NCI-H1436 (cell line): ENCODE data around the gene RMC1.
"Not testable (repeated sequence)": the region's sequence is repeated elsewhere in the genome, so short reads cannot be mapped to it uniquely, and the experiment has no call there.

ENCODE experiments used
- DNase-seq: peaks from one replicate; lab custom pipeline; 2025; lab: John Stamatoyannopoulos, UW

Gene RMC1

DNA sequence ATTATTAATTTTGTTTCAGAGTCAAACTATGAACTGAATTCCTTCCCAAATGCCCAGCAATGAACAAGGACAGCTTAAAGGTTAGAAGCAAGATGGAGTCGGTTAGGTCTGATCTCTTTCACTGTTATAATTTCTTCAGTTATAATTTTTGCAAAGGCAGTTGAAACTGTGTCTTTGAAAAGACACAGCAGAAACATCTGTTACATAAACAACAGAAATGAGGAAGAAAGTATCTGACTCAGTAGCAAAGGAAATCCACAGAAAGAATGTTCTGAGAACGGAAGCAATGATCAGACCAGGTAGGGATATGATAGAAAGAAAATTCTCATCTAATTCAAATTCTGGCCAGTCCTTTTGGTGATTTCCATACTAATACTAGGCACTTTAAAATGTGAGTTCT lies 5.2 kb upstream of the RMC1 start:
- no peak for DNase-seq

GRCh38 chr18:23498877-23499276 lies 4.4 kb upstream of the RMC1 start:
- peak; percentile 71 for DNase-seq

GRCh38 chr18:23499291-23499781 lies 4.0 kb upstream of the RMC1 start:
- DNase-seq: no peak

GRCh38 chr18:23501626-23502025 lies 1.7 kb upstream of the RMC1 start:
- DNase-seq: no peak

DNA sequence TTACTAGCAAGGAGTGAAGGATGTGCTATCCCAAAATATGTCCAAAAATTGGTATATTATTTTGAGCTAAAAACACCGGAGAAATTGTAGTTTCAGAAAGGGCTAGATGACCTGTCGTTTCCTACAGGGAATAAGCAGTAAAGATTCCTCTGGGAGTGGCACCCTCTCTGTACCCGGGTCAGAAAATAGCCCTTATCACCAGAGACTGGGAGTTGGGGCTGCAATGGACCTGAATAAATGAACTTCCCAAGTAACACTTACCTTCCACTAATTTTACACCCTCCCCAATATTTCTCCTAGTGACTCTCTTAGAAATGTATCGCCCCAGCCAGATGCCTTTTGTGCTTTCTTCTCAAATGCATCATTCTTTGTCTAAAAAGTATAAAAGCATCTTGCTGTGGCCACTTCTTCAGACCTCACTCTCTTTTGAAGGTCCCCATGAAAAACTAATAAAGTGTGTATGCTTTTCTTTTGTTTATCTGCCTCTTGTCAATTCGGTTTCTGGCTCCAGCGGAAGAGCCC lies 734 bp upstream of the RMC1 start:
- DNase-seq: no peak

DNA sequence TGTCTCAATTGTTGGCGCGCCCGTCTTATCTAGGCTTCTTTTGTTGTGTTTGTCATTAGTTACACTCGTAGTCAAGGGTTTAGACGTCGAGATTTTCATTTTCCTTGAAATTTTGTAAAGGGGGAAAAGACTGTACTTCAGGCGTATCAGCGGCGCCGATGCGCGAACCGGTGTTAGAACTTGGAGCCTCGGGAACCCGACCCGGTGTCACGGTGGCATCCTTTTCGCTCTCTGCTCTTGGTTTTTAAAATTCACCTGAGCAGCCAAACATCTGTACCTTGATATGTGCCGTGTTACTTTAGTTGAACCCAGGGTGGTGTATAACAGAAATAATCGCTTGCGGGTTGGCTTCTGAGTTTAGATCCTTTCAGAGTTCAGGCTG lies 643 bp downstream of the RMC1 start:
- no peak for DNase-seq

DNA sequence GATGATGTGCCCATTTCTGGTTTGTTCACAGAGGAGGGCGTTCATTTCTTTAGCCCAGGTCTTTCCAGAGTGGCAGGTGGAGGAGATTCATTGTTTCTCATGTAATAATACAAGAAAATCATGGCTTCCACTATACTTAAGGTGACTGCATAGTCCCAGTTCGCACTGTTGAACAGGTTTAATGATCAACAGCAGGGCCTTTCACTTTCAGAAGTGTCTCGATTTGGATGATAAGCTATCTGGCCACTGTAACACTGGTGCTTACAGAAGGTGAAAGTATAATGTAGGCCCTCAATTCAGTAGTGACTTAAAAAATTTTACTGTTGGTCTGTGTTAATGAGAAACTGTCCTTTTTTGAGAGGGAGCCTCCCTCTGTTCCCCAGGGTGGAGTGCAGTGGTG lies 1.4 kb downstream of the RMC1 start:
- DNase-seq: no peak

GRCh38 chr18:23506393-23506792 lies 3.1 kb downstream of the RMC1 start:
- no peak for DNase-seq

GRCh38 chr18:23510923-23511322 lies 7.6 kb downstream of the RMC1 start:
- not testable (repeated sequence) for DNase-seq

- DNase-seq: not testable (repeated sequence)
Observed at GRCh38 chr18:23512216-23512615, 8.9 kb downstream of the RMC1 start.

DNA sequence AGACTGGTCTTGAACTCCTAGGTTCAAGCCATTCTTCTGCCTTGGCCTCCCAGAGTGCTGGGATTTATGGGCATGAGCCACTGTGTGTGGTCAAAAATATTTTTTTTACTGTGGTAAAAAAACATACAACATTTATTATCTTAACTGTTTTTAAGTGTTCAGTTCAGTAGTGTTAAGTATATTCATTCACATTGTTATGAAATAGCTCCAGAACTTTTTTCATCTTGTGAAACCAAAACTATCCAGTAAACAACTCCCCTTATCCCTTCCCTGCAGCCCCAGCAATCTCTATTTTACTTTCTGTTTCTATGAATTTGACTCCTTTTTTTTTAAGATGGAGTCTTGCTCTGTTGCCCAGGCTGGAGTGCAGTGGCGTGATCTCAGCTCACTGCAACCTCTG lies 9.3 kb downstream of the RMC1 start:
- DNase-seq: no peak

- DNase-seq: peak; percentile 70
Observed at GRCh38 chr18:23515911-23516546, 12.7 kb downstream of the RMC1 start.

- DNase-seq: no peak
Observed at GRCh38 chr18:23519734-23520133, 16.4 kb downstream of the RMC1 start.

GRCh38 chr18:23521271-23521670 lies 18.0 kb downstream of the RMC1 start:
- DNase-seq: no peak

- DNase-seq: no peak
Observed at GRCh38 chr18:23521907-23522306, 18.6 kb downstream of the RMC1 start.

- DNase-seq: no peak
Observed at GRCh38 chr18:23523429-23524212, 20.3 kb downstream of the RMC1 start.

GRCh38 chr18:23524213-23524707 lies 20.9 kb downstream of the RMC1 start:
- DNase-seq: no peak

DNA sequence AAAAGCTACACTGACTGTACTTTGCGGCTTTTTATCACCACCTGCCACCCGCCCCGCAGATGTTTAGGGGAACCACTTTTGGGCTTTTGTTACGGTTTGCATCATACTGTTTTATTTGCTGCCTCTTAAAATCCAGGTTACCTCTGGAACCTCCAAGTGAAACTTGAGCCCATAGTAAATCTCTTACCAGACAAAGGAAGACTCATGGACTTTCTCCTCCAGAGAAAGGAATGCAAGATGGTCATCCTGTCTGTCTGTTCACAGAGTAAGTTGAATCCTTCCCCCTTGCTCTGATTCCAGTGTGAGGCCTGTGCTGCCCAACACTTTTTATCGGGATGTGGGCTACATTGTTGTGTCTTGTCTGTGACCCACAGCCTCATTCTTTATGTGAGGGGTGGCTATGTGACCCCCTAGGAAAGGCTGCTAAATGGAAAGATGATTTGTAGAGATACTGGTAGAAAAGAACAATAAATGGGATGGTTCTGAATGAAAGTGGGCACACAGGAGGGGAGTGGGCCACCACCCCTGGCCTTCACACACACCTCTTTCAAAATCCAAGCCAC lies 23.3 kb downstream of the RMC1 start:
- no peak for DNase-seq

GRCh38 chr18:23528580-23529472 lies 25.5 kb downstream of the RMC1 start:
- DNase-seq: no peak

DNA sequence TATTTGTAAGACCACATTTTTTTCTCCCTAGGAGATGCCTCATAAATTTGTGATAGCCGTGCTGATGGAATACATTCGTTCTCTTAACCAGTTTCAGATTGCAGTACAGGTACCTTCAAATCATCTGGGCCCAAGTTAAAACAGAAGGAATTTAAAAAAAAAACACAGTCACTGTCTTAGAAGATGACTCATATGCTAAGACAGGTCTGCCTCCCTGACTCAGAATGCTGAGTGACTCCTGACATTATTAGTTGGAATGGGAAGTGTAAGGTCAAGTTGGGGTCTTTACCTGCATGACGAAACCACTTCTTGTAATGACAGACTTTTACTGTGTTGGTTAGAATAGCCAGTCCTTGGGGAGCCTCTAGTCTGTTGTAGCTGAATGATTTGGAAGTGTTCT lies 26.3 kb downstream of the RMC1 start:
- no peak for DNase-seq

- no peak for DNase-seq
Observed at GRCh38 chr18:23530195-23530594, 26.9 kb downstream of the RMC1 start.

DNA sequence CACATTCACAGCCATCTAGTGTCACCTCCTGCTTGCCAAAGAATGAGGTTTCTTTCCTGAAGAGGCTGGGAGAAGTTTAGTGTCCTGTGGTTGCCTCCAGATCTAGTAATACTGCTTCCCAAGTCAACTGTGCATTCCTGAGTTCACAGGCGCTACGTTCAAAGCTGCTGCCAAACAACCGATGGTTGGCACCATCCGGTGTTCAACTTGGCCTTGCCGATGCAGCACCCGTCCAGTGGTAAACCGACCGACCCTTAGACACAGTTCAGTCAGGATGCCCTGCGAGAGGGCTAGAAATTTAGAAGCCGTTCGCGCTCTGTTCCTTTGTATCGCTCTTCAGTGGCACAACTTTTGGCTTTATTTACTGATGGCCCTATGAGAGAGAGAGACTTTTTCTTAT lies 28.6 kb downstream of the RMC1 start:
- DNase-seq: no peak
